ENCODE results near the gene PSMB4.
"Not testable (repeated sequence)": the region's sequence is repeated elsewhere in the genome, so short reads cannot be mapped to it uniquely, and the experiment has no call there.

The PSMB4 gene

DNA sequence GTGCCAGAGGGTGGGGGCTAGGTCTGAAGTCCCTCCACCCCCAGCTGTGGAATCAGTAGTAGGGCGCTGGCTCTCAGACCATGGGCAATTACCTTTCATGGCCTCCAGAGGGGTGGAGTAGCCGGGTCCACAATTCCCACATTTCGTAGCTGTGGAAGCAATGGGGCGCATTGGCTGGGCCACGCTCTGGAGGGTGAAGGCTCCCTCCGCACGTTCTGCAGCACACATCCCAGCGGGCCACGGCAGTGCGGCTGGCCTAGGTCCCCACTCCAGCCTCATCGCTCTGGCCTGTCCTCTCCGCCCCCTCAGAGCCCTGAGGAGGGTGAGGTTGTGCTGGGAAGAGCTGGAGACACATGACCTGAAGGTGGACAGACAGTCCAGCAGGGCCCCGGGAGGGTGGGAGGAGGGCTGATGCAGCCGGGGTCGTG is 29.7 kb upstream of the PSMB4 start:
- H3K4me3 ChIP-seq (ENCODE audit: low read length): no peak overlapping the region
- peaks cover 9% of the 10 kb centered on the region for H3K4me1 ChIP-seq (ENCODE audit: control insufficient read depth, low read depth, low read length)
- no peak overlapping the region for H3K27ac ChIP-seq (ENCODE audit: low read length)
- no peaks in the 10 kb centered on the region for H3K27me3 ChIP-seq (ENCODE audit: control insufficient read depth, insufficient read depth, low read length)
- no peak overlapping the region for H3K9ac ChIP-seq (ENCODE audit: low read length)
- H3K36me3 ChIP-seq (ENCODE audit: control insufficient read depth, low read depth, low read length): peaks cover 3% of the 10 kb centered on the region
- no peaks in the 10 kb centered on the region for H3K9me3 ChIP-seq (ENCODE audit: control insufficient read depth, low read depth, low read length)

DNA sequence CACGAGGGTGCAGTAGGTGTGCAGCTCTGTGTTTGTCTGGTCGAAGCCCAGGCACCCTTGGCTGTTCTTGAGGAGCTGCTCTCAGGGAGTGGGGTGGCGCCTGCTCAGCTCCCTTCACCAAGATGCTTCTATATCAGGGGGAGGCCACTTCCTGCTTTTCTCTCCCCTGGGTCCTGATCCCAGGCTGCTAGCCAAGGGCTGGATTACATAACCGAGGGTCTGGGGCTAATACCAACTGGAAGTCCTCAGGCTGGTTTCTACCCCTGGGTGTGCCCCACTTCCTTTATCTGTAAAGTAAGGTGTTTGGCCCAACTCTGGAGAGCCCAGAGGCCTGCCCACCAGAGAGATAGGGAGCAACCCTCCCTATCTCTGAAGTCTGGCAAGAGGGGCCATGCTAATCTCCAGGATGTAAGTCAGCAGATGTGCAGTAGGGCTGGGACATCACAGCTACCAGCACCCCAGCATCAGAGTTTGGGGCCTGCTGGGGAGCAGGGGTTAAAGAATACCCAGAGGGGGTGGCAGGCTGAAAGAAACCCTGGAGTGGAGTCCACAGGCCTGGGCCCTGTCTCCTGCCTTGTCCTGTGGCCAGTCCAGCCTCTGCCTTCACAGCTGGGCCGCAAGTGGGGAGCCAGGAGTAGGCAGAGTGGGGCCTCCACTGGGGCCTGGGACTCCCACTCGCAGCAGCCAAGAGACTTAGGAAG is 29.0 kb upstream of the PSMB4 start:
- no peaks in the 10 kb centered on the region for H3K36me3 ChIP-seq (ENCODE audit: control insufficient read depth, low read depth, low read length)

DNA sequence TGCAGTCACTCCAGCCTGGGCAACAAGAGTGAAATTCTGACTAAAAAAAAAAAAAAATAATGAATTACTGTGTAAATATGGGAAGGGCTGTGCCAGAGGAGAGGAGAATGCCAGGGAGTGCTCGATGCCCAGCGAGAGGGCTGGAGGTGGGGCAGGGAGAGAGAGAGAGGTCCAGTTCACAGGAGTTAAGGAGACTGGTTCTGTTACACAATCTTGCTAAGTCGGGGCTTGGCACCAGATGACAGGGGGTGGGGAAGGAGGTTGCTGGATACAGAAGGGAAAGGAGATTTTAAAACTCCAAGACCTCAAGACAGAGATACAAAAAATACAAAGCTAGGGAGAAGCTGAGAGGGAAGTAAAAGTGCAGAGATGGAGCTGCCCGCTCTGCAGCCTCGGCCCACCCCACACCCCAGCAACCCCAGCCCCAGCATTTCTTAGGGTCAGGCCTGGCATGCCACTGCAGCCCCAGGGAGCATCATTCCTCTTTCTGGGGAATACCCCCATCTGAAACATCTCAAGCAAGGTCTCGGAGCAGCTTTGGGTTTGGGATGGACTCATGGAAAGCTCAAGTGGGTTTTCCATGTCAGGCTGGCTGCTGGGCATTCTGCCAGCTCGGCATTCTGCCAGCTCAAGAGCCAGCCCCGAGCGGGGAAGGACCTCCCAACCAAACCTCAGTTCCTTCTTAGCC is 27.9 kb upstream of the PSMB4 start:
- peak overlapping the region; percentile 70 for H3K4me3 ChIP-seq (ENCODE audit: low read length)
- H3K9ac ChIP-seq (ENCODE audit: low read length): peak overlapping the region; percentile 52

More for the DNA sequence above, 29.0 kb upstream of the PSMB4 start:
- H3K4me1 ChIP-seq (ENCODE audit: control insufficient read depth, low read depth, low read length): peaks cover 9% of the 10 kb centered on the region
- no peak overlapping the region for H3K27ac ChIP-seq (ENCODE audit: low read length)
- no peak overlapping the region for H3K9ac ChIP-seq (ENCODE audit: low read length)
- no peak overlapping the region for H3K4me3 ChIP-seq (ENCODE audit: low read length)
- H3K27me3 ChIP-seq (ENCODE audit: control insufficient read depth, insufficient read depth, low read length): no peaks in the 10 kb centered on the region
- no peaks in the 10 kb centered on the region for H3K9me3 ChIP-seq (ENCODE audit: control insufficient read depth, low read depth, low read length)

DNA sequence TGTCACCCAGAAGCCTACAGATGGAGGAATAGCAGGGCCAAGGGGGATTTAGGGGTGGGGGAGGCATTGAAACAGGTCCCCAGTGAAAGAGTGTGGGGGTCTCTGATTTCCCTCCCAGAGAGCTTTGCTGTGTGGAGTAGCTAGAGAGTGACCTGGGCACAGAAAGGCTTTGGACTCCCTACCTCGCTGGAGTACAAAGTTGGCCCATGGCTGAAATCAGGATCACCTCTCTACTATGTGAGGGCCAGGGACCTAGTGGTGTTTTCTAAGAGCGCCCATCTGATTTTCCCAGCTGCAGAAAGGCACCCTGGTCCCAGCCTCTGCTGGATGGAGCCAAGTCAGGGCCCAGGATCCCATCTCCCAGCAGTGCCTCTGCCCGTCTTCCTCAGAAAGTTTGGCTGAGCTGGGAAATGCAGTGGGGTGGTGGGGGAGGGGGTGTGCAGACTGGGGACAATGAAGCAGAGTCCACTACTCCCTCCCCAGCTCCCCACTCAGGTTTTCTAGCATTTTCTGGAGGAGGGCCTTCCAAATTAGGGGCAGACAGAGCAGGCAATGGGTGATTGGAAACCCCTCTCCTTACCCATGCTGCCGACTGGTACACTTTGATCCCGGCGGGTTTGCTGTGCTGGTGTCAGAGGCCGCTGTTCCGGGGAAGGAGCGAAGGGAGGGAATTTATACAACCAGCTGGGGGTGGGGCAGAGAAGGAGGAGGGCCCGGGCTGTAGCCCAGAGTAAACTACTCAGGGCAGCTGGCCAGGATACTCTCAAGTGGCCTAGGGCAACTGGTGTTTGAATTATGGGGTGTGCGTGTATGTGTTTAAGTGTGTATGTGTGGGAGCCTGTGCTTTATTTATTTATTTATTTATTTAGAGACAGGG is 27.1 kb upstream of the PSMB4 start, which contains the start of gene SELENBP1:
Gene SELENBP1, minus strand, starts transcription at position 648 of the 877 bp plus-strand sequence. Its CDS starts 64 bp downstream, at position 584.
- H3K4me1 ChIP-seq (ENCODE audit: control insufficient read depth, low read depth, low read length): peaks cover 9% of the 10 kb centered on the region
- H3K36me3 ChIP-seq (ENCODE audit: control insufficient read depth, low read depth, low read length): no peaks in the 10 kb centered on the region
- H3K9ac ChIP-seq (ENCODE audit: low read length): peak within 1 kb of the TSS; percentile 52
- H3K27me3 ChIP-seq (ENCODE audit: control insufficient read depth, insufficient read depth, low read length): no peaks in the 10 kb centered on the region
- peak within 1 kb of the TSS; percentile 55 for H3K27ac ChIP-seq (ENCODE audit: low read length)
- H3K4me3 ChIP-seq (ENCODE audit: low read length): peak within 1 kb of the TSS; percentile 70
- H3K9me3 ChIP-seq (ENCODE audit: control insufficient read depth, low read depth, low read length): no peaks in the 10 kb centered on the region

More for the DNA sequence above, 27.9 kb upstream of the PSMB4 start:
- Histone ChIP-seq H3K4me1 (ENCODE audit: control insufficient read depth, low read depth, low read length) (peaks cover 9% of the 10 kb centered on the region), H3K9me3 (ENCODE audit: control insufficient read depth, low read depth, low read length) (no peaks in the 10 kb centered on the region), H3K27me3 (ENCODE audit: control insufficient read depth, insufficient read depth, low read length) (no peaks in the 10 kb centered on the region), H3K36me3 (ENCODE audit: control insufficient read depth, low read depth, low read length) (no peaks in the 10 kb centered on the region), H3K27ac (ENCODE audit: low read length) (no peak overlapping the region)

DNA sequence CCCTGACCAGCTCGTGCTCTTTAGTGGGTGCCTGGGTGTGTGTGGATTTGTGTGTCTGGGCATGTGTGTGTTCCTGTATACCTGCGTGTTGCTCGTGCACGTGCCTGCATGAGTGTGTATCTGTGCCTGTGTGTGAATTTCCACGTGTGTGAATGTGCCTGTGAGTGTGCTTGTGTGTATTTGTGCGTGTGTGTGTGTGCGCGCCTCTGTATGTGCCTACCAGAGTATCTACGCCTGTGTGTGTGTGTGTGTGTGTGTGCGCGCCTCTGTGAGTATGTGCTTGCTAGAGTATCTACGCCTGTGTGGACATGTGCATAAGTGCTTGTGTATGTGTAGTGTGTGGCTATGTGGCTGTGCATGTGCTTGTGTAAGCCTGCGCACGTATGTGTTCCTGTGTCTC is 26.2 kb upstream of the PSMB4 start:
- no peaks in the 10 kb centered on the region for H3K27me3 ChIP-seq (ENCODE audit: control insufficient read depth, insufficient read depth, low read length)
- no peak overlapping the region for H3K9ac ChIP-seq (ENCODE audit: low read length)
- no peak overlapping the region for H3K27ac ChIP-seq (ENCODE audit: low read length)
- no peak overlapping the region for H3K4me3 ChIP-seq (ENCODE audit: low read length)
- H3K36me3 ChIP-seq (ENCODE audit: control insufficient read depth, low read depth, low read length): no peaks in the 10 kb centered on the region
- H3K4me1 ChIP-seq (ENCODE audit: control insufficient read depth, low read depth, low read length): peaks cover 9% of the 10 kb centered on the region
- H3K9me3 ChIP-seq (ENCODE audit: control insufficient read depth, low read depth, low read length): no peaks in the 10 kb centered on the region

DNA sequence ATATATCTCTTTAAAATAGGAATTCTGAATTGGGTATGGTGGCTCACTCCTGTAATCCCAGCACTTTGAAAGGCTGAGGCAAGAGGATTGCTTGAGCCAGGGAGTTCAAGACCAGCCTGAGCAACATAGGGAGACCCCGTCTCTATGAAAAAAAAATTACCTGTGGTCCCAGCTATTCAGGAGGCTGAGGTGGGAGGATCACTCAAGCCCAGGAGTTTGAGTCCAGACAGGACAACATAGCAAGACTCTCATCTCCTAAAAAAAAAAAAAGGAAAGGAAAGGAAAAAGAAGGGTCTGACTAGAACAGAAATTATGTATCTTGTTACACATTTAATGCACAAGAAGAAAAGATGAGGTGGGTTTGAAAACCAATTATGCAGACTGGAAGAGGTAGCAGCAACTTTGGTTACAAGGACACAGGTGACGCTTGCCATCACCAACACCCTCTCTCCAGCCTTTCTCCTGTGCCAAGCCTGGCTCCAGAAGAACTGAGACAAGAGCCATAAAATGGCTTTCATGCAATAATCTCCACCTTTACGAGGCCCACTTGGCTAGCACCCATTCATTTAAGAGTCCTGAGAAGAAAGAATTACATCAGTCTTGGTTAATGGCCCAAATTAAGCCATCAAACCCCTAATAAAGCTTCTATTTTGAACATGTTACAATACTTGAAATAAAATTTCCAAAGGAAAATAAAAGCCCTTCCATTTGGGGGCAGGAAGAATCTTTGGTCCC is 22.1 kb upstream of the PSMB4 start:
- H3K36me3 ChIP-seq (ENCODE audit: control insufficient read depth, low read depth, low read length): no peaks in the 10 kb centered on the region
- no peaks in the 10 kb centered on the region for H3K27me3 ChIP-seq (ENCODE audit: control insufficient read depth, insufficient read depth, low read length)
- no peak overlapping the region for H3K4me3 ChIP-seq (ENCODE audit: low read length)
- no peak overlapping the region for H3K9ac ChIP-seq (ENCODE audit: low read length)
- no peak overlapping the region for H3K27ac ChIP-seq (ENCODE audit: low read length)
- peaks cover 2% of the 10 kb centered on the region for H3K4me1 ChIP-seq (ENCODE audit: control insufficient read depth, low read depth, low read length)
- H3K9me3 ChIP-seq (ENCODE audit: control insufficient read depth, low read depth, low read length): no peaks in the 10 kb centered on the region

DNA sequence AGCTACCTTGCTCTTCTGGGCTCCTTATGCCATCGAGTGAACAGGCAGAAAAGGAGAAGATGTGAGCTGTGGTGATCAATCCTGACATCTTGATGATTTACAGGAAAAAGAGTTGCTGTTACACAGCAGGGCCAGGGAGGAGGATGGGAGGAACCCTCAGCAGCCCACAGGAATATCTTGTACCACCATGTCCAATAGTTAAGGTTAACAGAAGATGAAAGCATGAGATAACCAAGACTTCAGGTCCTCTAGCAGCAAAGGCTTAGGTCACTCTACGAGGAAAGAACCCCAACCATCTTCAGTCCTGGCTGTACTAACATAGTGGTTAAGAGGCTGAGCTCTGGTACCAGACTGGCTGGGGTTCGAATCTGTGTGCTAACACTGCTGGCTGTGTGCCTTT is 14.8 kb upstream of the PSMB4 start:
- Histone ChIP-seq H3K4me3 (ENCODE audit: low read length) (no peak overlapping the region), H3K9me3 (ENCODE audit: control insufficient read depth, low read depth, low read length) (no peaks in the 10 kb centered on the region), H3K27me3 (ENCODE audit: control insufficient read depth, insufficient read depth, low read length) (no peaks in the 10 kb centered on the region), H3K36me3 (ENCODE audit: control insufficient read depth, low read depth, low read length) (no peaks in the 10 kb centered on the region), H3K27ac (ENCODE audit: low read length) (no peak overlapping the region), H3K4me1 (ENCODE audit: control insufficient read depth, low read depth, low read length) (no peaks in the 10 kb centered on the region), H3K9ac (ENCODE audit: low read length) (no peak overlapping the region)

DNA sequence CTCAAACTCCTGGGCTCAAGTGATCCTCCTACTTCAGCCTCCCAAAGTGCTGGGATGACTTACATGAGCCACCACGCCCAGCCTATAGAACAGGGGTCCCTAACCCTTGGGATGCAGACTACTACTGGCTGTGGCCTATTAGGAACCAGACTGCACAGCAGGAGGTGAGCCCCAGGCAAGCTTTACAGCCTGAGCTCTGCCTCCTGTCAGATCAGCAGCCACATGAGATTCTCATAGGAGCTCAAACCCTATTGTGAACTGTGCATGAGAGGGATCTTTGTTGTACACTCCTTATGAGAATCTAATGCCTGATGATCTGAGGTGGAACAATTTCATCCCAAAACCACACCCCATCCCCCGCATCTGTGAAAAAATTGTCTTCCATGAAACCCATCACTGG is 13.4 kb upstream of the PSMB4 start:
- Histone ChIP-seq H3K27ac (ENCODE audit: low read length) (no peak overlapping the region), H3K9ac (ENCODE audit: low read length) (no peak overlapping the region), H3K9me3 (ENCODE audit: control insufficient read depth, low read depth, low read length) (no peaks in the 10 kb centered on the region), H3K4me3 (ENCODE audit: low read length) (no peak overlapping the region), H3K27me3 (ENCODE audit: control insufficient read depth, insufficient read depth, low read length) (no peaks in the 10 kb centered on the region), H3K4me1 (ENCODE audit: control insufficient read depth, low read depth, low read length) (no peaks in the 10 kb centered on the region), H3K36me3 (ENCODE audit: control insufficient read depth, low read depth, low read length) (no peaks in the 10 kb centered on the region)

DNA sequence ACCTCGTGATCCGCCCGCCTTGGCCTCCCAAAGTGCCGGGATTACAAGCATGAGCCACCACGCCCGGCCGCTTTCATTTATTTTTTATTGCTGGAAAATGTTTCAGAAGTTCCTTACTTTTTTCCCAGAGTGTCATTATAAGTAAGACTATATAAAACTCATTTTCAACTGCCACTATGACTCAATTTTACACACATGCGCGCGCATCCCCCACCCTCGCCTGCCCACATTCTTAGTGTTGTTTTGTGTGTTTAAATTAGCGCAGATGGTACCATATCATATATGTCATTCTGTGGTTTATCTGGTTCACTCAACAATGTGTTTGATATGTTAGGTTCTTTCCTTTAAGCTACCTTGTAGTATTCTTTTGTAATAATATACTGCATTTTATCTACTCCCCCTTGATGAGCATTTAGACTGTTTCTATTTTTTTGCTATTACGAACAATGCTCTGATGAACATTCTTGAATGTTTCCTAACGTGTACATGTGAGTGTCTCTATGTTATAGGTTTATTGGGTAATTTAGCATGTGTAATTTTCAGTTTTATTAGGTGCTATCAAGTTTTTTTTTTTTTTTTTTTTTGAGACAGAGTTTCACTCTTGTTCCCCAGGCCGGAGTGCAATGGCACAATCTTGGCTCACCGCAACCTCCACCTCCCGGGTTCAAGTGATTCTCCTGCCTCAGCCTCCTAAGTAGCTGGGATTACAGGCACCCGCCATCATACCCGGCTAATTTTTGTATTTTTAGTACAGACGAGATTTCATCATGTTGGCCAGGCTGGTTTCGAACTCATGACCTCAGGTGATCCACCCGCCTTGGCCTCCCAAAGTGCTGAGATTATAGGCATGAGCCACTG is 8.9 kb upstream of the PSMB4 start:
- not testable (repeated sequence) for H3K9ac ChIP-seq (ENCODE audit: low read length); H3K27me3 ChIP-seq (ENCODE audit: control insufficient read depth, insufficient read depth, low read length); H3K36me3 ChIP-seq (ENCODE audit: control insufficient read depth, low read depth, low read length); H3K9me3 ChIP-seq (ENCODE audit: control insufficient read depth, low read depth, low read length); H3K27ac ChIP-seq (ENCODE audit: low read length); H3K4me3 ChIP-seq (ENCODE audit: low read length); H3K4me1 ChIP-seq (ENCODE audit: control insufficient read depth, low read depth, low read length)

DNA sequence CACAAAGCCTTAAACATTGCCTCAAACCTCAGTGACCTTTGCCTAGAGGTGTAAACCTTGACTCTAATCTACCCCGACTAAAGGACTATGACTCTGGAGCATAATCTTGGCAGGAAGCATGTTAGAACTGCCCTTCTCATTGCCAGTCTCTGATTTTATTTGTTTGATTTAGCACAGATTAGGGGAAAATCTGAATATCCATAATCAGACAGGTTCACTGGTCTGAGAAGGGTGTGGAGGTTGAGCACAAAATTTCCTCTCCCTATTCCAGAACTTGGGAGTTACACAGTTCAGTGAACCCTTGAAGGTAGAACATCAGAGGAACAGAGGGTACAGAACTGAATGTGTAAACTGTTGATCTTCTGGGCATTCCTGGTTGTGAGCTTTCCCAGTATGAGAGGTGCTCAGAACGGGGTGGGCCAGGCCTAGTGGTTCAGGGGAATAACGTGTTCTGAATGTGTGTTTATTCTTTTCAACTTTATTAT is 8.3 kb upstream of the PSMB4 start:
- Histone ChIP-seq H3K27ac (ENCODE audit: low read length) (no peak overlapping the region), H3K4me3 (ENCODE audit: low read length) (no peak overlapping the region), H3K27me3 (ENCODE audit: control insufficient read depth, insufficient read depth, low read length) (no peaks in the 10 kb centered on the region), H3K9me3 (ENCODE audit: control insufficient read depth, low read depth, low read length) (no peaks in the 10 kb centered on the region), H3K9ac (ENCODE audit: low read length) (no peak overlapping the region), H3K4me1 (ENCODE audit: control insufficient read depth, low read depth, low read length) (no peaks in the 10 kb centered on the region), H3K36me3 (ENCODE audit: control insufficient read depth, low read depth, low read length) (no peaks in the 10 kb centered on the region)

All from iPS-18a (cell line).